Peyer's patch (tissue), 4 donors: Measurements from ENCODE around the gene GPC5. TPM values are rescaled to one million over a fixed set of nuclear protein-coding genes. Genes with fewer than 3 reads are reported as not detected.

Experiments
- DNase-seq, 3 donors: peaks; one replicate each; pipeline ENCODE4 v3.0.0-alpha.2; 2017 to 2019
- H3K27ac ChIP-seq, 4 donors: fragments of 200-600 bp; sonication (generic); one replicate each; pipeline ENCODE4 v1.5.1; 2016 to 2019
- H3K27me3 ChIP-seq, 2 donors: fragments of 200-600 bp; sonication (generic); one replicate each; pipeline ENCODE4 v1.5.1; 2019
- H3K36me3 ChIP-seq, 3 donors: fragments of 200-600 bp; sonication (generic); one replicate each; pipeline ENCODE4 v1.5.1; 2016 to 2019
- H3K4me1 ChIP-seq, 4 donors: fragments of 200-600 bp; sonication (generic); one replicate each; pipeline ENCODE4 v1.5.1; 2016 to 2019
- H3K4me3 ChIP-seq, 4 donors: fragments of 200-600 bp; sonication (generic); 1 replicate in 3 of 4; 2 replicates in 1 of 4; pipeline ENCODE4 v1.5.1; 2016 to 2019; ENCODE audit warnings: mild to moderate bottlenecking in 1 of 4
- H3K9me3 ChIP-seq, 4 donors: fragments of 200-600 bp; sonication (generic); one replicate each; pipeline ENCODE4 v1.5.1; 2016 to 2019; ENCODE audit warnings: mild to moderate bottlenecking in 1 of 4
- POLR2A ChIP-seq, 2 donors: fragments of 450-650 bp; IDR thresholded peaks; one replicate each; pipeline ENCODE4 v1.5.1; 2017; ENCODE audit warnings: antibody characterized with exemption in 2 of 2, mild to moderate bottlenecking in 2 of 2, moderate library complexity in 2 of 2
- total RNA-seq, 4 donors: library from RNA; depleted of rRNA; stranded (reverse); fragments of >200 nt; gene quantifications; one replicate each; pipeline ENCODE4 v1.1.0, GENCODE V29; 2016
- TF ChIP-seq, protein P1 (sequence below), 6 experiments: fragments of 450-650 bp in 4 of 6; fragments of 200-600 bp in 2 of 6; sonication (generic) in 1 of 6; IDR thresholded peaks; one replicate each; pipeline ENCODE4 v1.5.1; 2017 to 2019; ENCODE audit warnings: antibody characterized with exemption in 6 of 6, mild to moderate bottlenecking in 3 of 6, moderate library complexity in 1 of 6

Gene GPC5
- total RNA-seq, 4 donors from 2014 or later, result 4.1 TPM; not detected in 3

DNA sequence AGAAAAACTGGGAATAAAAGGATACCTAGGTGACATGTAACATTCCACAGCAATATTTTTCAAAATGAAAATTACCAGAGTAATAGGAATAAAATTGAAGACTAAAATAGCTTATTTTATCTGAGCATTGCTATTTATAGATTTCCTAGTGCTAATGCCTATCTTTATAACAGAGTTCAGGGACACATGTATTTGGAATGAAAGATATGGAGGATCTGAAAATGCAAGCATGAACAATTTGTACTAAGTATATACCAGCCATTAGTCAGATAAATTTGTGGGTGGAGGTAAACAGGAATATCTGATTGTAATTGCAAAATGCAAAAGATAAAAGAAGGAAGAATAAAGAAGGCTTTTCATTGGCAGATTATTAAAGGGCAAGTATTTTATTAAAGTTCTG lies 345.9 kb downstream of the GPC5 start:
- Histone ChIP-seq H3K36me3 (no peaks in the 10 kb centered on the region), H3K9me3 (no peaks in the 10 kb centered on the region), H3K27ac (no peak overlapping the region), H3K4me1 (no peaks in the 10 kb centered on the region), H3K27me3 (no peaks in the 10 kb centered on the region), H3K4me3 (no peak overlapping the region)
- no peak for DNase-seq
- TF ChIP-seq, protein P1, sequence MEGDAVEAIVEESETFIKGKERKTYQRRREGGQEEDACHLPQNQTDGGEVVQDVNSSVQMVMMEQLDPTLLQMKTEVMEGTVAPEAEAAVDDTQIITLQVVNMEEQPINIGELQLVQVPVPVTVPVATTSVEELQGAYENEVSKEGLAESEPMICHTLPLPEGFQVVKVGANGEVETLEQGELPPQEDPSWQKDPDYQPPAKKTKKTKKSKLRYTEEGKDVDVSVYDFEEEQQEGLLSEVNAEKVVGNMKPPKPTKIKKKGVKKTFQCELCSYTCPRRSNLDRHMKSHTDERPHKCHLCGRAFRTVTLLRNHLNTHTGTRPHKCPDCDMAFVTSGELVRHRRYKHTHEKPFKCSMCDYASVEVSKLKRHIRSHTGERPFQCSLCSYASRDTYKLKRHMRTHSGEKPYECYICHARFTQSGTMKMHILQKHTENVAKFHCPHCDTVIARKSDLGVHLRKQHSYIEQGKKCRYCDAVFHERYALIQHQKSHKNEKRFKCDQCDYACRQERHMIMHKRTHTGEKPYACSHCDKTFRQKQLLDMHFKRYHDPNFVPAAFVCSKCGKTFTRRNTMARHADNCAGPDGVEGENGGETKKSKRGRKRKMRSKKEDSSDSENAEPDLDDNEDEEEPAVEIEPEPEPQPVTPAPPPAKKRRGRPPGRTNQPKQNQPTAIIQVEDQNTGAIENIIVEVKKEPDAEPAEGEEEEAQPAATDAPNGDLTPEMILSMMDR (IDR thresholded peaks at IDR 0.05), result no peak
- no peak for TF ChIP-seq POLR2A (IDR thresholded peaks at IDR 0.05)

DNA sequence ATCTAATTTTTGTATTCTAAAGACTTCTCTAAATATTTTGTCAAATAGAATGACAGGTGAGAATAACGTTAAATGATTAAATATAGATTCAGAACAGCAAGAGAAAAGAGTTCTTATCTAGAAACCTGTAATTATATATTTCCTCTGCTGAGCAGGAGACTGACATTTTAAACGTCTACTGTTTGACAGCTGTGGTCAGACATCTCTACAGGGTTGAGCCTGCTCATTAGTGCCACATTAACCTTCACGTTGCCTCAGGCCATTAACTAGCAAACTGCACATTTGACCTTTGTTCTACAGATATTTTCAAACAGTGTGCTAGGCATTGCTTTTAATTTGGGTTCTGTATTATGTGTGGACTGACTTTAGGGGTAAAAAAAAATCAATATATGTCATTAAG lies 347.5 kb downstream of the GPC5 start:
- TF ChIP-seq, protein P1 (IDR thresholded peaks at IDR 0.05), result no peak
- no peak for TF ChIP-seq POLR2A (IDR thresholded peaks at IDR 0.05)
- H3K27ac ChIP-seq, result no peak overlapping the region
- DNase-seq, result no peak
- no peaks in the 10 kb centered on the region for H3K4me1 ChIP-seq
- no peaks in the 10 kb centered on the region for H3K36me3 ChIP-seq
- no peaks in the 10 kb centered on the region for H3K9me3 ChIP-seq
- H3K4me3 ChIP-seq, result no peak overlapping the region
- no peaks in the 10 kb centered on the region for H3K27me3 ChIP-seq

DNA sequence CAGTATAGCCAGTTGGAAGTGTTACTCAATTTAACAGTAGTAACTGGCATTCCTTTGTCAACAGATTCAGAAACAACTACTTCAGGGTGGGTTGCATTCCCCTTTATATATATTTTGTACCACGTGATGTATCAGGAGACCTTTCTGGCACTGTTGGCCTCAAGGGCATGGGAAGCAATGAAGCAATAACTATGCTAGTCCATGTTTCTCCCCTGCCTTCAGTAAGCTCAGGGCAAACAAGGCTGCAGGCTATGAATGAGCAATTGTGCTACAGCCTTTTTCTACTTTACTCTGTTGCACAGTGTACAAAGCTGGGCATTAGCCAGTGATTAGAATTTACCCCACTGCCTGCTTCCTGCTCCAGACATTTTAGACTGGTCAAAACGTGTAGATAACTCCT lies 348.8 kb downstream of the GPC5 start:
- no peak overlapping the region for H3K4me3 ChIP-seq
- no peaks in the 10 kb centered on the region for H3K9me3 ChIP-seq
- no peak for TF ChIP-seq POLR2A (IDR thresholded peaks at IDR 0.05)
- TF ChIP-seq, protein P1 (IDR thresholded peaks at IDR 0.05), result no peak
- H3K4me1 ChIP-seq, result no peaks in the 10 kb centered on the region
- H3K36me3 ChIP-seq, result no peaks in the 10 kb centered on the region
- H3K27me3 ChIP-seq, result no peaks in the 10 kb centered on the region
- H3K27ac ChIP-seq, result no peak overlapping the region
- no peak for DNase-seq

DNA sequence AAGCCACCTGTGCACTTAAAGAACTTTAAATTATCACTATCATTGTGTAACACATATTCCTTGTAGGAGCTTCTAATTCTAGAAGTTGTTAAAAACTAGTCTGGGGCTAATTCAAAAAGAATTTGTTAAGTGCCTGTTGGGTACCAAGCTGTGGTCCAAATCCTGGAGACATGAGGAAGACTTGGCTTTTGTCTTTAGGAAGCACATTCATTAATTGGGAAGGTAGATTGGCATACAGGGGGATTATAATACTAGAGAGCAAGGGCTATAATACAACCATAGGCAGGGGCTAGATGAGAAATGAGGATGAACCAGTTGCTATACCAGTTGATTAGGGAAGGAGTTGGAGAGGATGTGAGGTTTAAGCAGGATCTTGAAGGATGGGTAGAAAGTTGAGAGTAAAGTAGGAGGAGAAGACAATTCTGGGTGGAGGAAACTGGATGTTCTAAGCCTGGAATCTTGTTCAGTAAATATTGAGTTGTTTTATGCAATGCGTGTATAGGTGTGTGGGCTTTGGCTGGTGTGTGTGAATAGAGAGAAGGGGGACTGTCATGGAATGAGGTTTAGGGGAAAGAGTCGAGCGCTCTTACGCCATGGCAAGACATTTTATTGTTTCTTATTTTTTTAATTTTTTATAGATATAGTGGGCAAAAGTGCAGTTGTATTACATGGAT lies 350.1 kb downstream of the GPC5 start:
- no peak for TF ChIP-seq POLR2A (IDR thresholded peaks at IDR 0.05)
- TF ChIP-seq, protein P1 (IDR thresholded peaks at IDR 0.05), result no peak
- Histone ChIP-seq H3K4me3 (no peak overlapping the region), H3K9me3 (no peaks in the 10 kb centered on the region), H3K36me3 (no peaks in the 10 kb centered on the region), H3K4me1 (no peaks in the 10 kb centered on the region), H3K27ac (no peak overlapping the region), H3K27me3 (no peaks in the 10 kb centered on the region)
- DNase-seq, result no peak

DNA sequence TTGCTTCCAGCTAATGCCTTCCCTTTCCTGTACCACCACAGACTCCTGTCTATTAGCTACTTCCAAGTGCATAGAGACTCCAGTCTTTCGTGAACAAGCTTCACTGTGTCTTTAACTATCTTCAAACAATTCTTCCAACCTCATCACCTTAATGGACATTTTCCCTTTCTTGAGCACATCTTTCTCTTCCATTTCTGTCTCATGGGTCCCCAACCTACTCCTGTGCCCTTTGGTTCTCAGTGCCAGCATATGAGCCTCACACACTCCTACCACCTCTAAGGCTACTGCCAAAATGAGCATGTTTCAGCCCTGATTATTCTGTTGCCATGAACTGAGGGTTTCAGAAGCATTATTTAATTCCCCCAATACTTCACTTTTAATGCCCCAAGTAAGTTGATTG lies 360.3 kb downstream of the GPC5 start:
- Histone ChIP-seq H3K27ac (no peak overlapping the region), H3K4me1 (no peaks in the 10 kb centered on the region), H3K4me3 (no peak overlapping the region), H3K27me3 (no peaks in the 10 kb centered on the region), H3K36me3 (no peaks in the 10 kb centered on the region), H3K9me3 (no peaks in the 10 kb centered on the region)
- TF ChIP-seq, protein P1 (IDR thresholded peaks at IDR 0.05), result no peak
- TF ChIP-seq POLR2A (IDR thresholded peaks at IDR 0.05), result no peak
- no peak for DNase-seq

DNA sequence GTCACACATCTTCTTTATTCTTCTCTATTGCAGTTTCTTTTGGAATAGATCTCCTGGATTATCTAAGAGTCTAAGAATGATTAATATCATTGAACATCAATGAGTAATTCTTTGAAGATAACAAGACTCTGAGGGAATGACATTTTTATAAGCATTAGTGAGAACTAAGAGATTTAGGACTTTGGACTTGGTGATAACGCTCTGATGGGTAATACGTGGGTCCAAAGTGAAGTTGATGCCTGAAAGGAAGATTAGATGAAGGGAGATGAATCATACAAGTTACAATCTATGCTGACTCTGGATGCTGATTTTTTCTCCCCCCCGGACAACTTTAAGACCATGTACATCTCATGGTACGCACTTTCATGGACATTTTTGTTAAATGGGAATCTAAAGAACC lies 364.5 kb downstream of the GPC5 start:
- Histone ChIP-seq H3K36me3 (no peaks in the 10 kb centered on the region), H3K9me3 (no peaks in the 10 kb centered on the region), H3K4me3 (no peak overlapping the region), H3K27me3 (no peaks in the 10 kb centered on the region), H3K27ac (no peak overlapping the region), H3K4me1 (no peaks in the 10 kb centered on the region)
- no peak for DNase-seq
- no peak for TF ChIP-seq POLR2A (IDR thresholded peaks at IDR 0.05)
- TF ChIP-seq, protein P1 (IDR thresholded peaks at IDR 0.05), result no peak
